ENCODE measurements around the gene CACNA2D2.

CACNA2D2 gene

DNA sequence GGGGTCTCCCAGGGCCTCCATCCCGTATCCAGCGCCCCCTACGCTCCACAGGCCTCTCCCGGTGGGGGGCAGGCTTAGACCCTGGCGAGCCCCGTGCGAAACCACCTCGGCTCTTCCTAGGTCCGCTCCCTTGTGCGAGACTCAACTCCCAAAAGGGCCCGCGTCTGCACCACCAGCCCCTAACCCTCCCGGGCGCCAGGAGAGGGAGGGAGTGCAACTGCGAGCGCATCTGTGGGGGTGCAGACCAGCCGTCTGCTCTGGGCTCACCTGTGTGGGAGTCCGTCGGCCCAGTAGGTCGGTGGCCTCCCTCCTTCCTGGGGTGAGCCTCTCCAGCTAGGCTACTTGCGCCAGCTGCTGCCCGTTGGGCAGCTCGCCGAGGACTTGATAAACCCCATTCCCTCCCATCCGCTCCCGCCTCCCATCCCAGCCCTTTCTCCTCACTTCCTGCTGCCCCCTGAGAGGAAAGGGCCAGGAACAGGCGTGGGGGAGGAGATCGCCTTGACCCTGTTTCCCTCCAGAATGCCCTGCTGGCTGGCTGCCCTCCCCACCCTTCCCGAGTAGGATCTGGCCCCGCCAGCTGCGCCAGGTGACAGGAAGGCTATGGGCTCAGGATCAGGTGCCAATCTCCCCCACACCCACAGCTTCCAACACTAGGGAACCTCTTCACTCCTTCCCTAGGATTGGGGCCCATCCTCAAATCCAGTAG is 180.9 kb downstream of the CACNA2D2 start, which contains the start of gene HYAL2:
Gene HYAL2, minus strand, starts transcription at position 360 of the 706 bp plus-strand sequence. CDS start 2,256 bp downstream, outside the sequence.
- no peak for DNase-seq

DNA sequence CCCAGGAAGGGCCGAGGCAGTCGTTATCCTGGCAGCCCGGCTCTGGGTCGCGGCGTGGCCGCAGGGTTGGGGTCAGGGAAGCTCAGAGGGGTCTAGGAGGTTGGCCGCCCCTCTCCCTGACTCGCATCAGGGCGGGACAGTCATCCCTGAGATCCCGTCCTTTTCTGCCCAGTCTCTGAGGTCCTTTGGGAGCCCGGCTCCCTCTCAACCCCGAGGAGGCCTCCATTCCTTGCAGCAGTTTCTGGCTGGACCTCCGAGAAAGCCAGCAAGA is 181.4 kb downstream of the CACNA2D2 start:
- no peak for DNase-seq

DNA sequence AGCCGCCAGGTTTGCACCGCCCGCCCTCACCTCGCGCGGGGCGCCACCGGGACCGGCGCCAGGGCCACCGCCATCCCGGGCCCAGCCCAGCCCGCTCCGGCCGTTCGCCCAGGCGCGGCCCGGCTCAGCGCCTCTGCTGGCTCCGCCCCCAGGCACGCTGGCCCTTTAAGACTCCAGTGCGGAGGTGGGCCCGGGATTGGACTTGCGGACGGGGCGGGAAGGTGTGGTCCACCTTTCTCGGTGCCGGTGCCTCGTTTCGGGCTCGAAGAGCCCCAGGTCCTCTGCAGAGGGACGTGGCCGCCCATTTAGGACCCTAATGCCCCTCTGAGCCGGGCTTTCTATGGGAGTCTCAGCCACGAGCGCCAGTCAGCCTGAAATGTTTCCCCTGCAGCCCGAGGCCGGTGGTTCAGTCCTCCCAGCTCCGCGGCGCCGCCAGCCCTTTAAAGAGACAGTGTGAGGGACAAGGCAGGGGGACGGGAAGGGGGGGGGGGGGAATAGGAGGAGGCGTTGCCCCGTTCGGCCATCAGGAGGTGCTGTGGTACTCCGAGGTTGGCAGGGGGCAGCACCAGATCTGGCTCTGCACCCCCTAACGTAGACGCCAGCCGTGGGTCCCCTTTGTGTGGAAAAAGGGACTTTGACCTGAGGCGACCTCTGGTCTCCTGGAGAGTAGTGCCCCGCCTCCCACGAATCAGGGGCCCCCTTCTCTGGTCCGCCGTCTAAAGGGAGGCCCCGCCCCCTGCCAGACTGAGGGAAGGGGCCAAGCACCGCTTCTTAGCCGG is 181.9 kb downstream of the CACNA2D2 start:
- DNase-seq, result peak; percentile 99

GRCh38 chr3:50320853-50321335 is 182.5 kb downstream of the CACNA2D2 start:
- DNase-seq, result peak; percentile 93

GRCh38 chr3:50319894-50320625 is 183.4 kb downstream of the CACNA2D2 start:
- no peak for DNase-seq

- no peak for DNase-seq
Measured at GRCh38 chr3:50319181-50319893, 184.1 kb downstream of the CACNA2D2 start.

DNA sequence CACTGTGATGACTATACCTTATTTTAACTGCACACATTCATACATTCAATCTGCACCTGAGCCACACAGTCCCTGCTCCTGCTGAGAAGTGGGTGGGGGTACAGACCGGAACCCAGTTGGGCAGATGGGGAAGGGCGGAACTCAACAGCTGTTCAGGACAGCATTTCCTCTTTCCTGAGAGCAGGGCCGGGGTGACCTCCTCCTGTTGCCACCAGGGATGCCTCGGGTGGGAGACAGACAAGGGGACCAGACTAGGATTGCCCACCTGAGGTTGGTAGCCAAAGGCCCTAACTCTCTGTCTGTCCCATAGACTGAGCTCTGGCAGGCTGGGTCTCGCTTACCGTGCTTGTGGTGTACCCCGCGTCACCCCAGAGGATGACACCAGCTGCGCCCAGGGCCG is 184.8 kb downstream of the CACNA2D2 start:
- no peak for DNase-seq

- no peak for DNase-seq
Measured at GRCh38 chr3:50318163-50318562, 185.3 kb downstream of the CACNA2D2 start.

DNA sequence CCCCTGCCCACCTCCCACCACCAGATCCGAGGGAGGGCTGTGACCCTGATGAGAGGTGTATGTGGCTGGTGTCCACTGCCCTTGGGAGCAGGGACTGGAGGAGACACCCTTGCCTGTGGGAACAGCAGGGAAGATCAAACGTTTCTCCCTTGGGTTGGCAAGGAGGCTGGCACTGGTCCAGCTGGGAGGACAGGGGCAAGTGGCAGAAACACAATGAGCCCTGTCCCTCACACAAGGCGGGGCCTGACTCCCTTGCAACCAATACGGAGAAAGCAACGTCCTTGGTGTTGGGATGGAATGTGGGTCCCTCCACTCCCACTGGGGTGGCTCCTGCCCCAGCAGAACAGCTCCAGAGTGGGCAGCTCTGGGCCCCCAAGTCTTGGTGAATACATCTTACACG is 186.1 kb downstream of the CACNA2D2 start:
- no peak for DNase-seq

DNA sequence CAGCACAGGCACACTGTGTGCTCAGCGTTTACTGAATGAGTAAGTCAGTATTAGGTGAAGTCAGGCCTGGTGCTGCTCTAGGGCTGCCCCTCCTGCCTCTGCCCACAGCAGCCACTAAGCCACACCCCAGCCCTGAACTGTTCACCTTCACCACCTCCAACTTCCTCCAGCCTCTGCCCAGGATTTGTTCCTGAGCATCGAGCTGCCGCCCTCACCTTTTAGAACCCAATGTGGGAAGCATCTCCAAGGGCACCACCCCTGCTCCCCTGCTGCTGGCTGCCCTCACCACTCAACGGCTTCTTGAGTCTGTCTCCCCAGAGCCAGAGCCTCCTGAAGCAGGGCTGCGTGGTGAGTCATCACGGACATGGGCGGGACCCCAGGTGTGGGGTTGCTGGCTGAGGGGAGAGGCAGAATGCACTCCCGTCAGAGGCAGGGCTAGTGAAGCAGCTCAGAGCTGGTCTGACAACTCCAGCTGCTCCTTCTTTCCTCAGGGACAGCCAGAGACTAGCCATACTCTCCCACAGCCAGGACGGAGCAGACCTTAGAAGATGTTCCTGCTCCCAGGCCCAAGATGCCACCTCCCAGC is 186.7 kb downstream of the CACNA2D2 start:
- peak; percentile 51 for DNase-seq

GRCh38 chr3:50314816-50315215 is 188.6 kb downstream of the CACNA2D2 start:
- DNase-seq, result no peak

DNA sequence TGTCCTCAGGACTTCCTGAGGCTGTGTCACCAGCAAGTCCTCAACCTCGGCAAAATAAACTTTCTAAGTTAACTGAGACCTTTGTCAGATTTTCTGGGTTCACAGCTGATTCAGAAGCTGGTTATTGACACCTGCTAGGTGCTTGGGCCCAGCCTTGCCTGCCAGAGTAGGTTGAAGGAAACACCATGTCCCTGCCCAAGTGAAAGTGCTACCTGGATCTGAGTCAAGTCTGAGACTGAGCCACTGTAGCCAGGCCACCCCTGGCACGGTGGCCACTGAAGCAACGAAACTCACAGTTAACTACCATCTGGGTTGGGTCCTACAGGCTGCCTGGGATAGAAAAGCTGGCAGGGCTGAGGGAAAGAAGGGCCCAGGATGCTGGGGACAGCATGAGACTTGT is 189.1 kb downstream of the CACNA2D2 start:
- no peak for DNase-seq

Data from retina (tissue), 1 donor.